ENCODE results near the gene CNN3. TPM values are rescaled to one million over a fixed set of nuclear protein-coding genes. Genes with fewer than 3 reads are reported as not detected.
A peak's percentile ranks its signal among the peaks of the same experiment; 100 is the strongest.

Gene CNN3
- total RNA-seq, 1 donor from 2014 or later, result 596 TPM

DNA sequence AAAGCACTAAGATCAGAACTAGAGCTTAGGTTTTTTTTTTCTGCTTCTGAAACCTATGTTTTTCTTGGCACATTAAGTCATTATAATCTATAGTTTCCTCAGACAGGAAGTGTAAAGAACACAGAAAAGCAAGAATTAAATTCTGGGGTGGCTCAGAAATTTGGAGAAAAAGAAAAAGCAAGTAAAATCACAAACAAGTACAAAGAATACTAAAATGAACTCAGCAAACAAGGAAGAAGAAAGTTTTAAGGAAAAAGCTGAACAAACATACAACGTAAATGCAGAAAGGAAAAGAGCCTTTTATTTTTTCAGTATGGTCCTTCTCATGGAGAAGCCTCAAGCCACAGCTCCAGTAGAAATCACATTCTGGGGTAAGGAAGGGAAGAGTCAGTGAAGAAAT is 8.6 kb upstream of the CNN3 start:
- peak overlapping the region; percentile 12 for H3K4me3 Mint-ChIP-seq (ENCODE audit: unreplicated experiment)
- peaks cover 14% of the 10 kb centered on the region for H3K36me3 Mint-ChIP-seq (ENCODE audit: low read depth, unreplicated experiment)
- DNase-seq (ENCODE audit: low spot score), result no peak

GRCh38 chr1:94935034-94935433 is 8.1 kb upstream of the CNN3 start:
- no peaks in the 10 kb centered on the region for H3K9me3 Mint-ChIP-seq (ENCODE audit: unreplicated experiment)
- no peak for TF ChIP-seq CTCF (IDR thresholded peaks at IDR 0.05; ENCODE audit: unreplicated experiment)
- H3K4me1 Mint-ChIP-seq (ENCODE audit: unreplicated experiment), result peaks cover 35% of the 10 kb centered on the region
- DNase-seq (ENCODE audit: low spot score), result no peak
- no peaks in the 10 kb centered on the region for H3K27me3 Mint-ChIP-seq (ENCODE audit: unreplicated experiment)
- no peak overlapping the region for H3K4me3 Mint-ChIP-seq (ENCODE audit: unreplicated experiment)
- H3K36me3 Mint-ChIP-seq (ENCODE audit: low read depth, unreplicated experiment), result peaks cover 14% of the 10 kb centered on the region
- no peak overlapping the region for H3K27ac Mint-ChIP-seq (ENCODE audit: unreplicated experiment)

More for the DNA sequence above, 8.6 kb upstream of the CNN3 start:
- H3K4me1 Mint-ChIP-seq (ENCODE audit: unreplicated experiment), result peaks cover 32% of the 10 kb centered on the region
- peak overlapping the region; percentile 73 for H3K27ac Mint-ChIP-seq (ENCODE audit: unreplicated experiment)
- H3K9me3 Mint-ChIP-seq (ENCODE audit: unreplicated experiment), result no peaks in the 10 kb centered on the region
- no peak for TF ChIP-seq CTCF (IDR thresholded peaks at IDR 0.05; ENCODE audit: unreplicated experiment)
- no peaks in the 10 kb centered on the region for H3K27me3 Mint-ChIP-seq (ENCODE audit: unreplicated experiment)

GRCh38 chr1:94934551-94934950 is 7.6 kb upstream of the CNN3 start:
- no peak for TF ChIP-seq CTCF (IDR thresholded peaks at IDR 0.05; ENCODE audit: unreplicated experiment)
- Mint-ChIP-seq H3K9me3 (ENCODE audit: unreplicated experiment) (no peaks in the 10 kb centered on the region), H3K36me3 (ENCODE audit: low read depth, unreplicated experiment) (peaks cover 14% of the 10 kb centered on the region), H3K4me3 (ENCODE audit: unreplicated experiment) (no peak overlapping the region), H3K27me3 (ENCODE audit: unreplicated experiment) (no peaks in the 10 kb centered on the region), H3K27ac (ENCODE audit: unreplicated experiment) (no peak overlapping the region), H3K4me1 (ENCODE audit: unreplicated experiment) (peaks cover 39% of the 10 kb centered on the region)
- no peak for DNase-seq (ENCODE audit: low spot score)

DNA sequence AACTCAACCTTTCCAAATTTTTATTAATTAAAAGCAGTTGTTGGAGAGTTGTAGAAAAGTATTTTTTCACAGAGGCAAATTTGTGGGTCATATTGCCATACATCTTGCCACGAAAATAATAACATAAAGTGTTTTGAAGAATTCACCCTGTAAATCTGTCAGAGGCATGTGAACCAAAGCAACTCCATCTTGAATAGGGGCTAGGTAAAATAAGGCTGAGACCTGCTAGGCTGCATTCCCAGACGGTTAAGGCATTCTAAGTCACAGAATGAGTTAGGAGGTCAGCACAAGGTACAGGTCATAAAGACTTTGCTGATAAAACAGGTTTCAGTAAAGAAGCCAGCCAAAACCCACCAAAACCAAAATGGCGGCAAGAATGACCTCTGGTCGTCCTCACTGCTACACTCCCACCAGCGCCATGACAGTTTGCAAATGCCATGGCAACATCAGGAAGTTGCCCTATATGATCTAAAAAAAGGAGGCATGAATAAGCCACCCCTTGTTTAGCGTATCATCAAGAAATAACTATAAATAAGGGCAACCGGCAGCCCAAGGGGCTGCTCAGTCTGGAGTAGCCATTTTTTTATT is 4.4 kb upstream of the CNN3 start:
- no peak overlapping the region for H3K27ac Mint-ChIP-seq (ENCODE audit: unreplicated experiment)
- peaks cover 7% of the 10 kb centered on the region for H3K27me3 Mint-ChIP-seq (ENCODE audit: unreplicated experiment)
- no peak for DNase-seq (ENCODE audit: low spot score)
- TF ChIP-seq CTCF (IDR thresholded peaks at IDR 0.05; ENCODE audit: unreplicated experiment), result no peak
- H3K4me1 Mint-ChIP-seq (ENCODE audit: unreplicated experiment), result peaks cover 49% of the 10 kb centered on the region
- H3K4me3 Mint-ChIP-seq (ENCODE audit: unreplicated experiment), result no peak overlapping the region
- H3K9me3 Mint-ChIP-seq (ENCODE audit: unreplicated experiment), result no peaks in the 10 kb centered on the region
- peaks cover 16% of the 10 kb centered on the region for H3K36me3 Mint-ChIP-seq (ENCODE audit: low read depth, unreplicated experiment)

- H3K4me3 Mint-ChIP-seq (ENCODE audit: unreplicated experiment), result peak overlapping the region; percentile 59
- H3K36me3 Mint-ChIP-seq (ENCODE audit: low read depth, unreplicated experiment), result peaks cover 28% of the 10 kb centered on the region
- no peak for TF ChIP-seq CTCF (IDR thresholded peaks at IDR 0.05; ENCODE audit: unreplicated experiment)
- DNase-seq (ENCODE audit: low spot score), result no peak
- H3K27ac Mint-ChIP-seq (ENCODE audit: unreplicated experiment), result no peak overlapping the region
- no peaks in the 10 kb centered on the region for H3K9me3 Mint-ChIP-seq (ENCODE audit: unreplicated experiment)
- H3K4me1 Mint-ChIP-seq (ENCODE audit: unreplicated experiment), result peaks cover 46% of the 10 kb centered on the region
- peaks cover 18% of the 10 kb centered on the region for H3K27me3 Mint-ChIP-seq (ENCODE audit: unreplicated experiment)
Observed at GRCh38 chr1:94929351-94930217, 2.7 kb upstream of the CNN3 start.

All from endothelial cell (in vitro differentiated cells).